Right lung (tissue), 5 donors: ENCODE measurements around the gene SCPEP1. TPM values are rescaled to one million over a fixed set of nuclear protein-coding genes. Genes with fewer than 3 reads are reported as not detected.
A peak's percentile ranks its signal among the peaks of the same experiment; 100 is the strongest.
"Not testable (repeated sequence)": the region's sequence is repeated elsewhere in the genome, so short reads cannot be mapped to it uniquely, and the experiment has no call there.

Experiments
- DNase-seq, 2 donors: peaks; one replicate each; pipeline ENCODE4 v3.0.0-alpha.2; 2013
- polyA plus RNA-seq, 5 donors: library from polyadenylated mRNA; unstranded; fragments of 120-200 nt; gene quantifications; one replicate each; pipeline versions ENCODE4 v1.2.1 to v1.2.3, GENCODE V29; 2013; ENCODE audit warnings: inconsistent platforms in 1 of 5, low replicate concordance in 1 of 5; ENCODE audit not compliant: insufficient read length in 5 of 5, insufficient read depth in 1 of 5

Gene SCPEP1
- polyA plus RNA-seq, 5 donors: 48.7 to 61.9 (median 54.9) TPM

DNA sequence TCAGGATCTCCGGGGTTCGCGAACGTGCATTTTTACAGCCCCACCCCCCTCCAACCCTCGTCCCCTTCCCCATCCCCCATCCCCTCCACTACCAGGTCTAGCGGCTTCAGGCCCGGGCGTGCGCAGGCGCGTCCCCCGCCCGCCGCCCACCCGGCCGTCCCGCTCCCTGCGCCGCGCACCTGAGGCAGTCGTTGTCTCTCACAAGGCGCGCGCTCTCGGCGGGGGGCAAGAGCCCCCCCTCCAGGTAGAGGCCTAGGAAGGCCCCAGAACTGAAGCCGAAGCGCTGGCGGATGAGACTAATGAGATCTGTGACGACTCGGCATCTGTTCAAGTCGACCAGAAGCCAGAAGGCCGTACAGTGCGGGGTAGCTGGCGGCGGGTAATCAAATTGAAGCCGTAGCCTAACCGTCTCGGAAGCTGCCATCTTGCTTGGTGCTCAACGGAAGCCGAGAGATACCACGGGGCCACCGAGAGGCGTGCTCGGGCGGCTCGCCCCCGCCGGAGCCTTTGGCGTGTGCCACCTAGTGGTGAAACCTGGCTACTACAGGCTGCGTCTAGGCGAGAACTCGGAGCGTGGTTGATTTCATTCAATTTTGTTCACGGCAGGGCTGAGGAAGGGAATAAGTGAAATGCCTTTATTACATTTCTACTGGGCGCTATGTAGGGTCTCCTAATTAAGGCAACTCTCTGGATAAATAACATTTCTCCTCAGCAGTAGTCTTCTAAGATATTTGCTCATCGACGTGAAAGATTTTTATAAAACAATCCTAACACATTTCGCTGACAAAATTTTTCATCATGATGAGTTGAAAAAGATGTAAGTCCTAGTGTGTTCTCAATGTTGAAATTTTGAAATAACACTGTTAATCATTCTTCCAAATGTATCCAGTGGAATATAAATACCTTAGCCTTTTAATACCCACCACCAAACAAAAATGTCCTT, 17.1 kb upstream of the SCPEP1 start, which contains the start of gene COIL:
Gene COIL (minus strand): TSS at position 455 of the 943 bp plus-strand sequence. CDS start 31 bp downstream, at position 424.
- DNase-seq: peak; percentile 86 to 89

DNA sequence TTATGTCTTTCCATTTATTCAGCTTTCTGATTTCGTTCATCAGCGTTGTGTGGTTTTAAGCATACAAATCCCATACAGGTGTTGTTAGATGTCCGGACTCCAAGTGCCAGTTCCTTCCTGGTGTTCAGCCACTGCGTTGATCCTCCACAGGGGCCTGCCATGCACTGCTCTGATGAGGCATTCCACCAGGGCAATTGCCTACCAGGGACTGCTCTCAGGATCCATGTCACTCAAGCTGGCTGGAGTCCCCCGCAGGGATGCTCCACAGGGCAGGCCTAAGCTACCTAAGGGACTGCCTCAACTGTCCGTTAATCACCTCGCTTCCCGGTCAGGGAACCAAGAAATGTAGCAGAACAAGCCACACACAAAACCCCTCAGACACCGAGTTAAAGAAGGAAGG, 12.7 kb upstream of the SCPEP1 start:
- not testable (repeated sequence) for DNase-seq

DNA sequence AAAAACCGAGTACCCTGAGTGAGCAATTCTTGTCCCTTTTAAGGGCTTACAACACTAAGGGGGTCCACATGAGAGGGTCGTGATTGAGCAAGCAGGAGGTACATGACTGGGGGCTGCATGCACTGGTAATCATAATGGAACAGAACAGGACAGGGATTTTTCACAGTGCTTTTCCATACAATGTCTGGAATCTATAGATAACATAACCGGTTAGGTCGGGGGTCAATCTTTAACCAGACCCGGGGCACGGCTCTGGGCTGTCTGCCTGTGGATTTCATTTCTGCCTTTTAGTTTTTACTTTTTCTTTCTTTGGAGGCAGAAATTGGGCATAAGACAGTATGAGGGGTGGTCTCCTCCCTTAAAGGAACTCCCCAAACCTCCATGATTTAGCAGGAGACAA, 12.2 kb upstream of the SCPEP1 start:
- not testable (repeated sequence) for DNase-seq

DNA sequence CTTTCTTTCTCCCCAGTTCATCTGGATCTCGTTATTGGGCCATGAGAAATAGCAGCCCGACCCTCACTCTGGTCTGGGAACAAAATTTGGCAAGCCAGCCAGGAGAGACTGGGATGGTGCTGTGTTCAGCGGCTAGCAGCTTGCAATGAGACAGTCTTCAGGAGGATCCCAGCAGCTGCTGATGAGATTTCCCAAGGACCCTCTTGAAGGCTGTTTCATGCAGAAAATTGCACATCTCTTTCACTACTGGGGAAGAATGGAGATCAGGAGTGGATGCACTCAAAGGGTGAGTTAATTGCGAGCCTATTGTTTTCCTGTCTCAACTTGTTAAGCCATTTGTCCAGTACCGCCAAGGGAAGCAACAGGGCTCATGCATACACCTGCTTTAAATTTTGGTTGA, 11.6 kb upstream of the SCPEP1 start:
- no peak for DNase-seq

DNA sequence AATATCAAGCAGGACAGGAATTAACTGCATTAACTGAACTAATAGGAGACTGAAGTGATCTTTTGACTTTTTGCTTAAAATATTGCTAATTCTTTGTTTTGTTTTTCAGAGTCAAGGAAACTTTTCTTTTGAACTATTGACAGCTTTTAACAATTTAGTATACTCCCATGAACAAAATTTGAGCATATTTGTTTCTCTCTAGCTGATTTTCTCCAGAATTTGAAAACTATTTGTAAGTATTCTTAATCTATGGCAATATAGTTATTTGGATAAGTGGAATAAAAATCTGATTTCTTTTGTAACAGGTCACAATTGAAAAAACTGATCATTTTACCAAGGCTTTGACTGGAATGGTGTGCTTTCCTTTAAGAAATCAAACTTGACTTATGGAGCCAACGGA, 7.0 kb upstream of the SCPEP1 start:
- no peak for DNase-seq

DNA sequence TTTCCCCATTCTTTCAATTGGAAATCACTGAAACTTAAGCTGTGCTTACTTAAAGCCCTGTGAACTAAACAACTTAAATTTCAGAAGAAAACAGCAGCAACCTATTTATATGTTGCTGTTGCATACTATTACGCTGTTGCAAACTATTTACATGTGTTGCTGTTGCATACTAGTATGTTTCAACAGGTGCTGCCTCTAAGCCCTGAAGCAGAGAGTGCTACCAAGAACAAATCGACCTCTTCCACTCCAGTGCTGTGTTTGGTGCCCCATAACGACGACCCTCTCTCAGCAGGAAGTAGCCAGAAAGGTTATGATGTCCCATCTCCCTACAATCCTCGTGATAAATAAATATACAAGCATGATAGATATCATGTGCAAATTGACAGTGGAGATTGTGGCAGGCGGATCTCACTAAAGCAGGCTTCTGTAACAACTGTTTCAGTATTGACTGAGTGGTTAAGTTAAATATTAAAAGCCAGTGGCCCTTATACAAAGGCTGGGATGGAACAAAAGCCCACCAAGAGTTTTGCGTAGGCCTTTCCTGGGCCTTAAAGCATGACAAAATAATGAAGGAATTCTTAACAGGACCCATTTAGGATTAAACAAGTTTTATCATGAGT, 5.7 kb upstream of the SCPEP1 start:
- no peak for DNase-seq

DNA sequence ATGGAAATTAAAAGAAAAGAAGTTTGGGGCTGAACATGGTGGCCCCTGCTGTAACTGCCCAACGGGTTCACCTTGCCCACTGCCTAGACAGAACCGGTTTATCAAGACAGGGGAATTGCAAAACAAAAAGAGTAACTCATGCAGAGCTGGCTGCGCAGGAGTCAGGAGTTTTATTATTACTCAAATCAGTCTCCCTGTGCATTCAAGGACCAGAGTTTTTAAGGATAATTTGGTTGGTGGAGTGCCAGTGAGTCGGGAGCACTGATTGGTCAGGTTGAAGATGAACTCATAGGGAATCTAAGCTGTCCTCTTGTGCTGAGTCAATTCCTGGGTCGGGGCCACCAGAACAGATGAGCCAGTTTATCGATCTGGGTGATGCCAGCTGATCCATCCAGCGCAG, 4.4 kb upstream of the SCPEP1 start:
- no peak for DNase-seq

DNA sequence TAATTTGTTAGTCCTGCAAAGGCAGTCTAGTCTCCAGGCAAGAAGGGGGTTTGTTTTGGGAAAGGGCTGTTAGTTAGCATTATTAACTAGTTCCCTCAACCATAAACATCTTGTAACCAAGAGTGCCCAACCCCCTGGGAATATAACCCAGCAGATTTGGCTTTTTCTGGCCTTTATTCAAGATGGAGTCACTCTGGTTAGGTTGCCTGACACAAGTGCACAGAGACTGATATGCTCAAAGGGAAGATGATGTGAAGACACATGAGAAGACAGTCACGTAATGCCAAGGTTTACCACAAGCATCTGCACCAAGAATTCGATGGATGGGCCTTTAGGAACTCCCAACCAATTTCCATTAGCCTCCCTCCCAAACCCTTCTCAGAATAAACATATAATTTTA, 3.9 kb upstream of the SCPEP1 start:
- no peak for DNase-seq

DNA sequence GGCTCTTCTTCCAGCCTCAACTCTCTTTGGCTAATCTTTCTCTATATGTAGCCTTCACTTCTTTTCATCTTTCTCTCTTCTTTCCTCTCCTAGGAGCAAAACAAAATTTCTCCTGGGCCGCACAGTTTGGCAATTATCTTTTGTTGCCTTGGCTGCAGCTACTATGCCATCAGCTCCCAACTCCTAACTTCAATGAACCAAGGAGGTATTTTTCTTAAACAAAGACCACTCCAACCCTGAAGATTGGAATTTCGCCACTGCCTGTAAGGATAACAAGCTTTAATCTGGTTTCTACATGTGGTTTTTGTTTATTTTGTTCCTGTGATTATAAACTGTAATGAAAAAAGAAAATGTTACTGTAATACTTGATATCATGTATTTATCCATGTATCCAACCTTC, 2.3 kb upstream of the SCPEP1 start:
- DNase-seq: no peak

DNA sequence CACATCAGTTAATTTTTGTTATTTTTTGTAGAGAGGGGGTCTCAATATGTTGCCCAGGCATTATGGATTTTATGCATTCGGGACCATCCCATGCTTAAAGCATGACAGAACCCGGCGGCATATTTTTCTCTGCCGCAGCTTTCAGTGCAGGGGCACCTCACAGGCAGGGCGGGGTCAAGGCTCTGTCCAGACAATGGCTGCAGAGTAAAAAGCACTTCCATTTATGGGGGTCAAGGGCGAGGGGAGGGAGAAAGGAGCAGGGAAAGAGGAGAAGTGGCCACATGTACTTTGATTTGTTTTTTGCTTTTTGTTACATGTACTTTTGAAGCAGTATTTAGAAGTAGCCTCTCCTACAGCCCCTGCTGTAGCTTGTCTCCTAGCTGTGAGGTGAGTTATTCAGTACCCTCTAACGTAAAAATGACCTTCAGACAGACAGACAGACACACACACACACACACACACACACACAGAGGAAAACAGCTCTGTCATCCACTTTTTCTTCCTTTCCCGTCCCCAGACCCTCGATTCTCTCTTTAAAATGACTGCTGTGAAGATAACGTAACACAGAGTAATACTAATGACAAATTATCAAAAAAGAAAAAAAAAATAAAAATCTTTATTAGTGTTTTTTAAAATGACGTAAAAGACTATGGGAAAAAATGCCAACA, 856 bp upstream of the SCPEP1 start:
- no peak for DNase-seq

DNA sequence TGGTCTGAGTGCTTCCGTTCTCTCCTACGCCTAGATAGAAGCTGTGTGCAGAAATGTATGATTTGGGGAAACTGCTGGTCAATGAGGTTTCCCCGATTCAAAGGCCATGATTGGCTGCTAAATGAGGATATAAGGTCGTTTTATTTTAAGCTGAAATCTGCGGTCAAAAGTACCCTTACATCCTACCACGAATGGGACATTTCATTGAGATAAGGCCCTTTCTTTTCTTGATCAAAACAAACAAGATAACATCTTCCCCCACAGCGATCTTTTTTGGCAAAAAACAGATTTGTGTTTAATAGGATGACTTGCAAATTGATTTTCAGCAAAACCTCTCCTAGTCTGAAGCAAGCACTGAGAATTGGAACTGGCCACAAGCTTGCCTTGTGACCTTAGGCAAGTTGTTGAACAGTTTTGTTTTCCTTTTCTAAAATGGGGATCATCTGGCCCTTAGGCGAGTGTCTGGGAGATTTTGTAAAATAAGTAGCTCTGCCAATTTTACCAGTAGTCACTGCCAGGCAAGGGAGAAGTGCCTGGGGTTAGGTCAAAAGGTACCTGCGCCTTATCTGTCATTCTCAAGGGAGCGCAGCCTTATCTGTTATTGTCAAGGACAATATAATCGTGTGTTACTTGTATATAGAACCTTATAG, 635 bp downstream of the SCPEP1 start:
- DNase-seq: no peak

DNA sequence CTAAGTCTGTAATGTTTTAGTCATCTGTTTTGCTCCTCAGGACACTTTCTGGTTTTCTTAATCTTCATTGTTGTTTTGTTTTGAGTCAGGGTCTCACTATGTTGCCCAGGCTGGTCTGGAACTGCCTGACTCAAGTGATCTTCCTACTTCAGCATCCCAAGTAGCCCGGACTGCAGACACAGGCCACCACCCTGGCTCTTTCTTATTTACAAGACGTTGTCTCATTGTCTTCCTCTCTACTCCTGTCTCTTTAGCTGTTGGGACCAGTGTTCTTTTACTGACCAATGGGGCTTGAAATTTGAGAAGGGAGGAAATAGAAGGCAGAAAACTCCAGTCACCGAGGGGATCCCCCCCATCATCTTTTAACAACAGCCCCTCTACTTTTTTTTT, 1.2 kb downstream of the SCPEP1 start:
- no peak for DNase-seq

DNA sequence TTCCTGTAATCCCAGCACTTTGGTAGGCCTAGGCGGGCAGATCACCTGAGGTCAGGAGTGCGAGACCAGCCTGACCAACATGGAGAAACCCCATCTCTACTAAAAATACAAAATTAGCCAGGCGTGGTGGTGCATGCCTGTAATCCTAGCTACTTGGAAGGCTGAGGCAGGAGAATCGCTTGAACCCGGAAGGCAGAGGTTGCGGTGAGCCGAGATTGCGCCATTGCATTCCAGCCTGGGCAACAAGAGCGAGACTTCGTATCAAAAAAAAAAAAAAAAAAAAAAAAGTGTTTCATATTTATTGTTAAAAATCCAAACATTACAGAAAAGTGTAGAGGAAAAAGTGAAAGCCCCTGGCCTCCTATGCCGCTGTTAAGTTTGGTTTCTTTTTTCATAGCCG, 2.6 kb downstream of the SCPEP1 start:
- DNase-seq: not testable (repeated sequence)

DNA sequence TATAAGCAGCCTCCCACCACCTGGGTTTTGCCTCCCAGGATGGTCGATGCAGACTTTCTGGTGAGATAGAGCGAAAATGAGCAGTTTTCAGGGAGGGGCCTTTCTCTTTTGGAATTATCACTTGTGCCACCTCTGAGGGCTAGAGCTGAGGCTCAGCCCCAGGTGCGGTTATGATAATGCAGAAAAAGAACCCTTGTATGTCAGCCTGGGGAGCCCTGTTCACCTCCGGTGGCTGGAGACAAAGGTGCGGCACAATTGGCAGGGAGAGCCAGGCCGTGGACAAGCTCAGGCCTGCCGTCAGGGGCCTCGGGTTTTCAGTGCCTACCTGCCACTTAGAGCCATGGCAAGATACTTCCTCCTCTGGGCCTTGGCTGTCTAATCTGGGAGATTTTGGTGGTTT, 4.4 kb downstream of the SCPEP1 start:
- no peak for DNase-seq

DNA sequence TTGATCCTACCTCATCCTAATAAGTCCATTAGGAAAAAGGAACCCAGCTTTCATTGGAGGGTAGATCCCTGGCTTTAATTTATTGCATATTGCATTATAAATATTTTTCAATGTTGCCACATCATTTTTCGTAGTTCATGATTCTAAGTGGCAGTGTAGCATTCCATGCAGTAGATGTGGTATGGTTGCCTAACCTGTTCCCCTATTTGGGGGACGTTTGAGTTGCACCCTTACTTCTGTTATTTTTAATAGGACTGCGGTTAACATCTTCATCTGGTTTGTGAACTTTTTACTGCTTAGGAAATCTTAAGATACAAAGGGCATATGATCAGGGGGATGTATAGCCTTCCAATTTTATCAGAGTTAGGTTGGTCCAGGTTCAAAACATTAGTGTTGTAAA, 5.4 kb downstream of the SCPEP1 start:
- DNase-seq: no peak

DNA sequence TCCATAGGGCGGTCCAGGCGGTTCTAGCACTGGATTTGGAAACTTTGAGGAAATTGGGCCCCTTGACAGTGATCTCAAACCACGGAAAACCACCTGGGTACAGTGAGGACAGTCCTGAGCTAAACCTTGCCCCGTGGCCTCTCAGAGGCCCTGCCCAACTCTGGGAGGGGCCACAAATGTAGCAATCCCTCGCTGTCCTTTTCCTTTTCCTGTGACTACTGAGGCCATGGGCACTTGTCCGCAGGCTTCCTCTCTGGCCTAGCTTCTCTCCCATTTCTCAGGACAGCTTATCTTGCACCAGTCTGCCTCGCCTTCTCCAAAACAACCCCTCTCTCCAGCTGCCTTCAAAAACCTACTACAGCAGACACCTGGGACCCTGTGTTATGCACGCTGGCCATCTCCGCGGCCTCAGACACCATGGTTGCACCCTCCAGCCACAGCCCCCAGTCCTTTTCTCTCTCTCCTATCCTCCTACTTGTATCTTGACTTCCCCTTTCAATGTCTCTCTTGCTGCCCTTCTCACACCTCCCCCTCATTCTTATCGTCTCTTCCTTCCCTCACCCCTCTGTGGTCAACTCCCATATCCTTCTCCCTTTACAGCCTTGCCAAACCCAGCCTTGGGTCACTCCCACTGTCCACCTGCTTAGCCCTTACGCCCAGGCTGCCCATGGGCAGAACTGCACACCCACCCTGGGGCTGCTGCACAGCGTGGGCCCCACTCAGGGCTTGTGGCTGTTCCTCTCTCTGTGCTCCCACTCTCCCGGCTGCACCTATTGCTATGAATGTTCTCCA, 7.6 kb downstream of the SCPEP1 start:
- DNase-seq: no peak

DNA sequence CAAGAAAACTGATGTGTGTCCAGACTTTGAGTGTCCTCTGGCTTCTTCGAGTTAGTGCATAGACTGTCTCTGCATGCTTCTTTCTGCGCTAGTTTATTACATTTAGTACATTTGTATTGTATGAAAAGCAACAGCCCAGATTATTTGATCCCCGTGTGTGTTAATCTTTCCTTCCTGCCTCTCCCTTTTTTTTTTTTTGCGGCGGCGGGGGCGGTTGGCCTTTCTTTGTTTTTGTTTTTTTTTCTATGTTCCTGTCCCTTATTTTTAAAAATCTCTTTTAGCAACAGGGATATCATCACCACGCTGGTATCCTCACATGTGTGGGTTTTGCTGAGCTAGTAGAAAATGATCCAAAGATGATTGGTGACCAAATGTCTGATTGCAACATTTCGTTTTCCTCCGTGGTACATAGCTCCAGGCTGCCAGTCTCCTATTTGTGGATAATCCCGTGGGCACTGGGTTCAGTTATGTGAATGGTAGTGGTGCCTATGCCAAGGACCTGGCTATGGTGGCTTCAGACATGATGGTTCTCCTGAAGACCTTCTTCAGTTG, 9.4 kb downstream of the SCPEP1 start:
- DNase-seq: no peak

DNA sequence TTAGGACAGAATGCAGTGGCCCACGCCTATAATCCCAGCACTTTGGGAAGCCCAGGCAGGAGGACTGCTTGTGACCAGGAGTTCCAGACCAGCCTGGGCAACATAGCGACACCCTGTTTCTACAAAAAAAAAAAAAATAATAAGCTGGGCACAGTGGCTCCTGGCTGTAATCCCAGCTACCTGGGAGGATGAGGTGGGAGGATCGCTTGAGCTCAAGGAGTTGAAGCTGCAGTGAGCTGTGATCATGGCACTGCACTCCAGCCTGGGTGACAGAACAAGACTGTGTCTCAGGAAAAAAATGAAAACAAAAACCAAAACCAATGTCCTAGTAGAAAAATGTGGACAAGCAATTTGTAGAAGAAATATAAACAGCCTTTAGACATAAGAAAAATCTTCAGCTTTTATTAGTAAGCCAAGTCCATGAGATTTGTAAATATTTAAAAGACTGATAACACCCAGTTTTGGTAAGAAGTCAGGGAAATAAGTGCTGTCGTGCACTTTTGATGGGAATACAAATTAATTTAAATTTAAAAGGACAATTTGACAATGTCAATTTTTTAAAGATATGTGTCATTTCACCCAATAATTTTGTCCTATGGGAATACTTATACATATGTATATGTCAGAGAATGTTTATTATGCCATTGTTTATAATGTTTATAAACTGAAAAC, 11.1 kb downstream of the SCPEP1 start:
- no peak for DNase-seq

DNA sequence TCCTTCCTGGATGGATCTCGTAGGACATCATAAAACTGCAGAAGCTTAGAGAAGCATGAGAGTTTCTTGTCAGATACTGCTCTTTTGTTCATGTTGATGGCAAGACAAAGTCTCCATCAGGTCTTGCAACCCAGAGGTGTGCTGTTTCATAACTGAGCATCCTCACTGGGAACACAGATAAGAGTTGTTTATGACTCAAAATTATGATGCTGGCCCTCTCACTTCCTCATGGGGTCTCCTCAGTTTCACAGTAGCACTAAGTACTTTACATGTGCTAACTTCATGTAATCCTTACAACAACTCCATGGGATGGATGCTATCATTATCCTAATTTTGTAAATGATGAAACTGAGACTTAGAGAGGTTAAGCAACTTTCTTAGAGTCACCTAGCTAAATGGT, 14.4 kb downstream of the SCPEP1 start:
- no peak for DNase-seq

DNA sequence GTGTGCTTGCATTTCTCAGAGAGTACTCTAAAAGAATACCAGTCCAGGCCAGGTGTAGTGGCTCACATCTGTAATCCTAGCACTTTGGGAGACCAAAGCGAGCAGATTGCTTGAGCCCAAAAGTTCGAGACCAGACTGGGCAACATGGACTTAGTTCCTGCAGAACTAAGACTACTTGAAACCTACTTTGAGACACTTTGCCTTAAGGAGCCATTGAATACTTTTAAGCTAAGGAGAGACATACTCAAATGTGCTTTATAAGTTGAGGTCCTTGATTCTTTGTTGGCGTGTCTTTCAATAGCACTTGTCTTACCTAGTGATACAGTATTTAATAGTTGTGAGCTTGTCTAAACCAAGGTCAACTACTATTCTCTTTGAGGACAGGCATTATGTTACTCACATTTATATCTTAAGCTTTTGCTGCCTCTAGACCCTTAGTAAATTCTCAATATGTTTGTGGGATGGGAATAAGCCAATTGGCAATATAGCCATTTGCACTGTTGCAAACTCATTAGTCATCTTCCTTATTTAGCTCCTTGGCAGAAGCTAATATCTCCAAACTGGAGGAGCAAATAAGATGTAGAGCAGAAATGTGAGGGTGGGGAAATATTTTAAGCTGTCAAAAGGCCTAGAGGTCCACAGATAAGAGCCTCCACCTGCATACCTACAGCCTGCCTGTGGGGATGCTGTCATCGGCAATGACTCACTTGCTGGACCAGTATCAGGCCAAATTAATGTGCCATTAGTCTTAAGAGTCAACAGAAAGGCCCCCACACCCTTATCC, 16.3 kb downstream of the SCPEP1 start:
- no peak for DNase-seq
